HFFc6 (cell line): ENCODE results near the gene TARP.
A peak's percentile ranks its signal among the peaks of the same experiment; 100 is the strongest.

Experiments
- DNase-seq: peaks from one replicate; pipeline ENCODE4 v3.0.0-alpha.2; 2018
- H3K27ac Mint-ChIP-seq: 2 replicates; pipeline ENCODE4 v1.8.0; 2020; ENCODE audit warnings: mild to moderate bottlenecking, mixed read lengths
- H3K27me3 Mint-ChIP-seq: 2 replicates; pipeline ENCODE4 v1.8.0; 2021; ENCODE audit warnings: mild to moderate bottlenecking, moderate library complexity, mixed read lengths; ENCODE audit not compliant: insufficient read depth
- H3K36me3 Mint-ChIP-seq: 2 replicates; pipeline ENCODE4 v1.8.0; 2021; ENCODE audit warnings: low read depth, mixed read lengths
- H3K4me1 Mint-ChIP-seq: 2 replicates; pipeline ENCODE4 v1.8.0; 2020; ENCODE audit warnings: low read depth, mixed read lengths
- H3K4me3 Mint-ChIP-seq: 2 replicates; pipeline ENCODE4 v1.8.0; 2020; ENCODE audit warnings: mild to moderate bottlenecking, moderate library complexity, mixed read lengths
- H3K9me3 Mint-ChIP-seq: 2 replicates; pipeline ENCODE4 v1.8.0; 2020; ENCODE audit warnings: mild to moderate bottlenecking, mixed read lengths
- CTCF ChIP-seq: fragments of 200-600 bp; sonication (generic); IDR thresholded peaks from 2 replicates; pipeline ENCODE4 v1.5.0; 2021; ENCODE audit warnings: antibody characterized with exemption, mild to moderate bottlenecking

Gene TARP

GRCh38 chr7:38321050-38321449, 47.6 kb upstream of the TARP start:
- TF ChIP-seq CTCF: no peak
- Mint-ChIP-seq H3K4me1 (peaks cover 54% of the 10 kb centered on the region), H3K27me3 (peaks cover 17% of the 10 kb centered on the region), H3K4me3 (peak overlapping the region; percentile 61), H3K36me3 (no peaks in the 10 kb centered on the region), H3K9me3 (no peaks in the 10 kb centered on the region; the same call in 1 of the 2 replicates), H3K27ac (peak overlapping the region; percentile 70)
- no peak for DNase-seq

- Mint-ChIP-seq H3K27ac (no peak overlapping the region), H3K36me3 (no peaks in the 10 kb centered on the region), H3K4me3 (no peak overlapping the region), H3K27me3 (peaks cover 15% of the 10 kb centered on the region), H3K9me3 (no peaks in the 10 kb centered on the region; the same call in 1 of the 2 replicates), H3K4me1 (peaks cover 54% of the 10 kb centered on the region)
- no peak for DNase-seq
- no peak for TF ChIP-seq CTCF
Measured at GRCh38 chr7:38319873-38320272, 46.4 kb upstream of the TARP start.

- H3K9me3 Mint-ChIP-seq: no peaks in the 10 kb centered on the region; the same call in 1 of the 2 replicates
- peaks cover 54% of the 10 kb centered on the region for H3K4me1 Mint-ChIP-seq
- peak overlapping the region; percentile 64 for H3K27ac Mint-ChIP-seq
Measured at GRCh38 chr7:38318803-38319416, 45.5 kb upstream of the TARP start.

GRCh38 chr7:38318241-38318640, 44.8 kb upstream of the TARP start:
- Mint-ChIP-seq H3K4me1 (peaks cover 49% of the 10 kb centered on the region), H3K27me3 (peaks cover 5% of the 10 kb centered on the region)

More at GRCh38 chr7:38318803-38319416, 45.5 kb upstream of the TARP start:
- H3K4me3 Mint-ChIP-seq: peak overlapping the region; percentile 43
- H3K27me3 Mint-ChIP-seq: peaks cover 12% of the 10 kb centered on the region
- TF ChIP-seq CTCF: peak; percentile 80
- no peaks in the 10 kb centered on the region for H3K36me3 Mint-ChIP-seq
- DNase-seq: peak; percentile 75

GRCh38 chr7:38317515-38317914, 44.1 kb upstream of the TARP start:
- H3K36me3 Mint-ChIP-seq: no peaks in the 10 kb centered on the region
- no peak overlapping the region for H3K27ac Mint-ChIP-seq
- TF ChIP-seq CTCF: no peak
- H3K4me1 Mint-ChIP-seq: peaks cover 49% of the 10 kb centered on the region
- peaks cover 4% of the 10 kb centered on the region for H3K27me3 Mint-ChIP-seq
- no peaks in the 10 kb centered on the region for H3K9me3 Mint-ChIP-seq
- H3K4me3 Mint-ChIP-seq: no peak overlapping the region
- DNase-seq: no peak

More at GRCh38 chr7:38318241-38318640, 44.8 kb upstream of the TARP start:
- no peaks in the 10 kb centered on the region; the same call in 1 of the 2 replicates for H3K9me3 Mint-ChIP-seq
- TF ChIP-seq CTCF: no peak
- H3K36me3 Mint-ChIP-seq: no peaks in the 10 kb centered on the region
- H3K27ac Mint-ChIP-seq: no peak overlapping the region
- no peak for DNase-seq
- no peak overlapping the region; the same call in 1 of the 2 replicates for H3K4me3 Mint-ChIP-seq
